Heart left ventricle (tissue), 16 donors: ENCODE results near the gene EXOC4. TPM values are rescaled to one million over a fixed set of nuclear protein-coding genes. Genes with fewer than 3 reads are reported as not detected.

Experiments
- ATAC-seq, 4 donors: fragments of 200-7000 bp; cut with Tn5 transposase; one replicate each; pipeline ENCODE4 v1.9.1; 2020 to 2022; ENCODE audit warnings: moderate library complexity in 4 of 4, mild to moderate bottlenecking in 3 of 4, moderate number of reproducible peaks in 1 of 4
- DNase-seq, 5 donors: peaks; one replicate each; pipeline ENCODE4 v3.0.0-alpha.2; 2020
- H3K27ac ChIP-seq, 12 donors: fragments of 200-600 bp; sonication (generic) in 4 of 12; one replicate each; pipeline versions ENCODE4 v1.5.0 to v1.8.0; 2016 to 2022; ENCODE audit warnings: mild to moderate bottlenecking in 2 of 12
- H3K27me3 ChIP-seq, 9 donors: fragments of 200-600 bp; sonication (generic) in 2 of 9; one replicate each; pipeline versions ENCODE4 v1.5.1 to v1.8.0; 2016 to 2022; ENCODE audit warnings: mild to moderate bottlenecking in 3 of 9
- H3K36me3 ChIP-seq, 9 donors: fragments of 200-600 bp; sonication (generic) in 2 of 9; one replicate each; pipeline versions ENCODE4 v1.5.0 to v1.8.0; 2018 to 2022; ENCODE audit warnings: mild to moderate bottlenecking in 2 of 9
- H3K4me1 ChIP-seq, 12 donors: fragments of 200-600 bp; sonication (generic) in 4 of 12; one replicate each; pipeline versions ENCODE4 v1.5.0 to v1.8.0; 2016 to 2022; ENCODE audit warnings: mild to moderate bottlenecking in 3 of 12
- H3K4me3 ChIP-seq, 12 donors: fragments of 200-600 bp; sonication (generic) in 4 of 12; one replicate each; pipeline versions ENCODE4 v1.5.0 to v1.8.0; 2017 to 2022; ENCODE audit warnings: mild to moderate bottlenecking in 9 of 12, moderate library complexity in 4 of 12
- H3K9me3 ChIP-seq, 12 donors: fragments of 200-600 bp; sonication (generic) in 4 of 12; one replicate each; pipeline versions ENCODE4 v1.5.0 to v1.8.0; 2016 to 2022; ENCODE audit warnings: mild to moderate bottlenecking in 1 of 12
- CTCF ChIP-seq, 12 donors: fragments of 200-600 bp; sonication (generic) in 4 of 12; IDR thresholded peaks; one replicate each; pipeline versions ENCODE4 v1.5.0 to v1.8.0; 2018 to 2022; ENCODE audit warnings: antibody characterized with exemption in 12 of 12, mild to moderate bottlenecking in 5 of 12
- POLR2A ChIP-seq, 2 donors: fragments of 450-650 bp; IDR thresholded peaks; one replicate each; pipeline ENCODE4 v1.6.1; 2017; ENCODE audit warnings: antibody characterized with exemption in 2 of 2, mild to moderate bottlenecking in 2 of 2, moderate library complexity in 2 of 2
- WGBS, 4 donors: extraction: QIAGEN DNeasy Blood & Tissue Kit in 2 of 4; methylation state at CpG; one replicate each; pipeline versions ENCODE4 v1.1.5 to v1.1.7; 2013 to 2018; 5-methylcytosine and 5-hydroxymethylcytosine counted together
- intact Hi-C, 10 donors: fragments of 100-400 bp; cut with DNase I; formaldehyde crosslinking; loops; one replicate each; pipeline versions ENCODE4 v1.11.1 to v1.14.2; 2022
- polyA plus RNA-seq, 2 donors: library from polyadenylated mRNA; stranded (reverse); fragments of 200-250 nt; gene quantifications; one replicate each; pipeline ENCODE4 v1.2.3, GENCODE V29; 2013
- total RNA-seq, 9 donors: library from RNA; depleted of rRNA in 2 of 9; stranded (reverse); fragments of >200 nt in 2 of 9; fragmentation: NEBNext Ultra II Directional in 3 of 9; extraction: Animal tissue kit (Norgen Biotek cat#: 25700) in 3 of 9; gene quantifications; one replicate each; pipeline versions ENCODE4 v1.1.0 to v1.2.4, GENCODE V29; 2016 to 2023
- donor health status: ischemic (EF 13 %, LVEDD 7.1; RV severe dilation, severe dysfunction).
- donor health status: healthy with polysubstance abuse.
- donor health status: DM: no; HTN: yes; CAD: no.
- donor health status: DM: no; HTN: no; CAD: no.
- donor health status: ischemic (EF 25% LVEDD 6.9; RV normal size, moderate dysfunction).
- donor health status: ischemic (EF 25% LVEDD 5.7; RV mildly dilated, moderate dysfunction).
- donor health status: healthy.
- donor health status: DM: yes; HTN: yes; CAD: no.
- donor health status: ischemic (EF 35%, LVEDD 5.7; RV mildly dilated, moderate dysfunction).
- donor health status: nonischemic (EF 11% LVEDD 7.7; RV severe dilation, severe dysfunction).
- donor health status: DM: yes; HTN: yes; CAD: no.
- donor health status: PGD.
- donor health status: ischemic (EF 29% LVEDD 5.4; RV normal size, mild dysfunction).
- donor health status: nonischemic (EF 23%, LVEDD 6.1; RV moderate dilation, normal function).

The EXOC4 gene
- total and polyA plus RNA-seq, 11 donors: 8.8 to 61.2 (median 33.8) TPM

GRCh38 chr7:133625046-133625445, 372.2 kb downstream of the EXOC4 start:
- TF ChIP-seq CTCF (IDR thresholded peaks at IDR 0.05): no peak
- TF ChIP-seq POLR2A (IDR thresholded peaks at IDR 0.05): no peak
- ATAC-seq (no peak), DNase-seq (no peak)
- Histone ChIP-seq H3K27me3 (no peaks in the 10 kb centered on the region), H3K9me3 (no peaks in the 10 kb centered on the region), H3K27ac (no peak overlapping the region), H3K36me3 (peaks cover 0 to 3% (median under 1%) of the 10 kb centered on the region in 9 donors), H3K4me3 (no peak overlapping the region), H3K4me1 (no peaks in the 10 kb centered on the region)
- intact Hi-C loops: no loop called here
- 84 to 91% (median 87%) methylated on average over 3 of the region's 3 CpGs for whole genome bisulfite sequencing, 4 donors

- Histone ChIP-seq H3K4me3 (no peak overlapping the region), H3K27ac (no peak overlapping the region), H3K27me3 (no peaks in the 10 kb centered on the region), H3K9me3 (peaks cover 0 to 23% (median 1%) of the 10 kb centered on the region in 12 donors), H3K4me1 (peaks cover 0 to 4% (median 0%) of the 10 kb centered on the region in 12 donors), H3K36me3 (peaks cover 0 to 23% (median 12%) of the 10 kb centered on the region in 9 donors)
- no peak for TF ChIP-seq POLR2A (IDR thresholded peaks at IDR 0.05)
- TF ChIP-seq CTCF (IDR thresholded peaks at IDR 0.05): no peak
- ATAC-seq (no peak), DNase-seq (no peak)
- WGBS, 4 donors: 67 to 74% (median 69%) methylated on average over 5 of the region's 5 CpGs
- intact Hi-C loops: no loop called here
These were observed 376.8 kb downstream of the EXOC4 start for GRCh38 chr7:133629701-133630100.

- Histone ChIP-seq H3K27me3 (no peaks in the 10 kb centered on the region), H3K4me3 (no peak overlapping the region), H3K4me1 (peaks cover 0 to 4% (median 0%) of the 10 kb centered on the region in 12 donors), H3K9me3 (peaks cover 0 to 23% (median 1%) of the 10 kb centered on the region in 12 donors), H3K27ac (no peak overlapping the region), H3K36me3 (peaks cover 0 to 23% (median 12%) of the 10 kb centered on the region in 9 donors)
- DNase-seq: no peak
- no peak for TF ChIP-seq POLR2A (IDR thresholded peaks at IDR 0.05)
- TF ChIP-seq CTCF (IDR thresholded peaks at IDR 0.05): no peak
- no peak for ATAC-seq
- intact Hi-C loops: no loop called here
- 41 to 47% (median 45%) methylated on average over 2 of the region's 2 CpGs for WGBS, 4 donors
These were observed 380.2 kb downstream of the EXOC4 start for GRCh38 chr7:133633055-133633454.

GRCh38 chr7:133635541-133635940, 382.7 kb downstream of the EXOC4 start:
- 80 to 91% (median 85%) methylated on average over 1 of the region's 1 CpG for WGBS, 4 donors
- DNase-seq (no peak), ATAC-seq (no peak)

More at GRCh38 chr7:133635541-133635940, 382.7 kb downstream of the EXOC4 start:
- Histone ChIP-seq H3K9me3 (peaks cover 0 to 22% (median 1%) of the 10 kb centered on the region in 12 donors), H3K27ac (no peak overlapping the region), H3K36me3 (peaks cover 0 to 15% (median 7%) of the 10 kb centered on the region in 9 donors), H3K27me3 (no peaks in the 10 kb centered on the region), H3K4me3 (no peak overlapping the region), H3K4me1 (peaks cover 0 to 4% (median 0%) of the 10 kb centered on the region in 12 donors)
- intact Hi-C loops: no loop called here
- TF ChIP-seq POLR2A (IDR thresholded peaks at IDR 0.05): no peak
- TF ChIP-seq CTCF (IDR thresholded peaks at IDR 0.05): no peak
